Mammary epithelial cell (primary cell): ENCODE results near the gene TADA2B.

ENCODE experiments used
- EZH2 ChIP-seq: IDR thresholded peaks from 2 replicates; pipeline ENCODE4 v1.6.1; 2012; ENCODE audit warnings: low read length, inconsistent platforms, borderline replicate concordance
- TF ChIP-seq, protein P1 (sequence below), 2 donors: IDR thresholded peaks in 1 of 2; conservative IDR thresholded peaks in 1 of 2; 2 replicates each; pipeline ENCODE4 v1.5.1; 2011 to 2012; ENCODE audit warnings: inconsistent platforms in 2 of 2, low read length in 2 of 2, mild to moderate bottlenecking in 2 of 2, control low read depth in 1 of 2, low read depth in 1 of 2; ENCODE audit not compliant: insufficient read depth in 1 of 2; ENCODE audit errors: extremely low read depth in 1 of 2

DNA sequence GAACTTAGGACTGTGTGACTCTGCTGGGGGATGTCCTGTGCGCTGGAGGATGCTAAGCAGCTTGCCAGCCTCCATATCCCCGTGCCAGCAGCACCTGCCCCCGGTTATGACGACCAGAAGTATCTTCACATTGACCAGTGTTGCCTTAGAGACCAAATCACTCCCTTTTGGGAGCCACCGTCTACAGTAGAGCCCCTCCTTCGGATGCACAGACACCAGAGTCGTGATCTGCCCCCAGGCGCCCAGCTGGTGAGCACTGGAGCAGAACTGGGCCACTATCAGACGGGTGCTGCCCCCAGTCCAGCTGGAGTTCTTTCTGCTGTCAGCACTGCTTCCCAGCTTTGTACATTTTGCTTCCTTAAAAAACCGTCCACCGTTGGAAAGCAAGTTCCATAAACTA lies 30.0 kb upstream of the TADA2B start:
- TF ChIP-seq, protein P1, sequence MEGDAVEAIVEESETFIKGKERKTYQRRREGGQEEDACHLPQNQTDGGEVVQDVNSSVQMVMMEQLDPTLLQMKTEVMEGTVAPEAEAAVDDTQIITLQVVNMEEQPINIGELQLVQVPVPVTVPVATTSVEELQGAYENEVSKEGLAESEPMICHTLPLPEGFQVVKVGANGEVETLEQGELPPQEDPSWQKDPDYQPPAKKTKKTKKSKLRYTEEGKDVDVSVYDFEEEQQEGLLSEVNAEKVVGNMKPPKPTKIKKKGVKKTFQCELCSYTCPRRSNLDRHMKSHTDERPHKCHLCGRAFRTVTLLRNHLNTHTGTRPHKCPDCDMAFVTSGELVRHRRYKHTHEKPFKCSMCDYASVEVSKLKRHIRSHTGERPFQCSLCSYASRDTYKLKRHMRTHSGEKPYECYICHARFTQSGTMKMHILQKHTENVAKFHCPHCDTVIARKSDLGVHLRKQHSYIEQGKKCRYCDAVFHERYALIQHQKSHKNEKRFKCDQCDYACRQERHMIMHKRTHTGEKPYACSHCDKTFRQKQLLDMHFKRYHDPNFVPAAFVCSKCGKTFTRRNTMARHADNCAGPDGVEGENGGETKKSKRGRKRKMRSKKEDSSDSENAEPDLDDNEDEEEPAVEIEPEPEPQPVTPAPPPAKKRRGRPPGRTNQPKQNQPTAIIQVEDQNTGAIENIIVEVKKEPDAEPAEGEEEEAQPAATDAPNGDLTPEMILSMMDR (conservative IDR thresholded peaks at IDR 0.05 in 1 of 2, IDR thresholded peaks at IDR 0.05 in 1 of 2; ENCODE audit: extremely low read depth in 1 of 2, insufficient read depth in 1 of 2, low read depth in 1 of 2, low read length in 2 of 2), result no peak
- no peak for TF ChIP-seq EZH2
